Fibroblast of skin of scalp (primary cell): Measurements from ENCODE around the gene TPRG1L.

Experiments used
- DNase-seq: peaks from one replicate; pipeline ENCODE4 v3.0.0-alpha.2; 2013

Gene TPRG1L

DNA sequence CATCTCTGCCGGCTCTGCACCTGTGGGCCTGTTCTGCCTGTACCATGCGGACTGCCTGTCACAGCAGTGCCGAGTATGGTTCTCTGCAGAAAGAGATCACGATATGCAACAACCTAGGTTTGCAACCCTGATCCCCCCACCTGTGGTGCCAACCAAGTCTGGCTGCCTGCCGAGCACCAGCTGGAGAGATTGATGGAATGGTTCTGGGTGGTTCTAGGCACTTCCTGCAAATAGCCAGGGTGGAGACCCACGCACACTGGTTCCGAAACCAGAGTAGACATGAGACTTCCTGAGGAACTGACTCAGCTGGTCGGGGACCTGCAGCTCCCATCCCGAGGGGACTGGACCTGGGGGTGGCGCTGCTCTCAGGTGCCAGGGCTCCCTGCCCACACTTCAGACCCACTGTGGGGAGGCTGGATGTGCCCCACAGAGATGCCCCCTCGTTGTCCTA is 5.4 kb downstream of the TPRG1L start:
- no peak for DNase-seq

- DNase-seq: no peak
Measured at GRCh38 chr1:3630914-3631313, 6.1 kb downstream of the TPRG1L start.

DNA sequence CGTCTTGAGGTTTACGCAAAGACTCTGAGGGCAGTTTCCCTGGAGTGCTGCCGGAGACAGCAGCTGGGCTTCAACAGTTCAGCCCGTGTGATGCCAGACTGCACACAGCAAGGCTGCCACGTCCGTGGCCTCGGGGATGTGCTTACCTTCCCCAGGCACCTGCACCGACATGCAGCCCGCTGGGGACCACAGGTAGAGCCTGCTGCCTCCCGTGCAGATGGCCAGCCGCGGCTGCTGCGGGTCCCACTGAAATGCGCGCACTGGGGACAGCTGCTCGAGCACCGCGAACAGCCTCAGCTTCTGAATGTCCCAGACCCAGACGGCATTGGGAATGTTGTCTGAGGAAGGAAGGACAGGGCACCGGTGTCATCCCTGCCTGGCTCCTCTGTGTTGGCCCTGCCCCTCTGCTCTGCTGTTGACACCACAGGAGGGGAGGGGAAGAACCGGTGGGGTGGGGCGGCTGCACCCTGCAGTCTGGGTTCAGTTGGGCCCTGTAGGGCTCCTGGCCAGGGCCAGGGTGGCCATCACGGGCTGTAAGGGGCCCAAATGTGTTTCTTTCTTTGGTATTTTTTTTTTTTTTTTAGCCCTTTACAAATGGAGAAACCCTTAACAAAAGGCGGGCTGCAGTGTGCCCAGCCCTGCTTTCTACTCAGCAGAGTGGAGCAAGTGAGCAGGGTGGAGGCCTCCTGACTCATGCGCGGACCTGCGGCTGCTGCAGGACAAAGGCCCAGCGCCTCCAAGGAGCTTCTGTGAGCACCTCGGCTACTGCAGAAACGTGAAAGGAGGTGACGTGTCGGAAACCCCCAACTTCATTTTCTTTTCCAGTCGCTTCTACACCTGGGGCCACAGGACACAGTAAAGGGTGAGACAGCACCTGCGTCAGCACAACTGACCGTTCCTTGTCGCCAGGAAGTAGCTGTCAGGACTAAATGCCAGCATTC is 6.8 kb downstream of the TPRG1L start:
- no peak for DNase-seq

DNA sequence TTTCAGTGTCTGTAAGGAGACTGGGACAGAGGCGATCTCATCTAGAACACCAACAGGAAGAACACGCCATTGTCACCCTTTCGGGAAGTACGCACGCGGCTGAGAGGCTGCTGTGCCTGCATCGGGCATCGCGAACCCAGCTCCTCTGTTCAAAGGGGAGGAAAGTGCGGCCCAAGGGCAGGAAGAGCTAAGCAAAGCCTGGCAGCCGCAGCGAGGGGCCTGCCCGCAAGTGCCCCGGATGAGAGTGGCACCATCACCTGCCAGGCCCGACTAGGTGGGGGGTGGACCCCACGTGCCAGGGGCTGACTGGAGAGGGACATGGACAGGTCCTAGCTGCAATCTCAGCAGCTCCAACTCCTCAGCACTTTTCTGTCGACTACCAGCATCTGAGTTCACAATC is 7.5 kb downstream of the TPRG1L start:
- DNase-seq: no peak

DNA sequence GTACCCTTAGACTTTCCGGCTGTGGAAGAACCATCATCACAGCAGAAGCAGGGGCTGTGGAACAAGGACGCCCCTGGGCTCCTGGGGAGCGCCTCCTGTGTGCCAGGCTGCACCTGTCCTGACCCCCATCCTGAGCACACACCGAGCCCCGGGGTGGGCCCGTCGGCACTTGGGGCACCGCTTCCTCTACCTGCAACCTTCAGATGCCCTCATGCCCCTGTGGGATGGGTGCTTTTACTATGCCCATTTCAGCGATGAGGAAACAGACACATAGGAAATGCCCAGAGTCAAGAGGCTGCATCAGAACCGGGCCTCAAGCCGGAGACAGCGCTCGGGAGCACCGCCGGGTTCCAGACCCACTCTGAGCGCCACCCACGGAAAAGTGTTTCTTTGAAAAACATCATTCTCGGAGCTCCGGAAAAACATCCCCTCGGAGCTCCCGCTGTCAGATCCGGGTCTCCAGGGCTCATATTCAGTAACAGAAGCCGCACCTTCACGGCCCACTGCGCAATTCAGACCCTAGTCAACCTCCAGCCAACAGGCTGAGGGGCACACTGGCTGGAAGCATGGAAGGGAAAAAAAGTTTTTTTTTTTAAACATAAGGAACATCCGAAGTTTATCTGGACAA is 8.0 kb downstream of the TPRG1L start:
- DNase-seq: no peak

- DNase-seq: no peak
Measured at GRCh38 chr1:3633344-3634058, 8.7 kb downstream of the TPRG1L start.

GRCh38 chr1:3634059-3634800 is 9.4 kb downstream of the TPRG1L start:
- DNase-seq: no peak

DNA sequence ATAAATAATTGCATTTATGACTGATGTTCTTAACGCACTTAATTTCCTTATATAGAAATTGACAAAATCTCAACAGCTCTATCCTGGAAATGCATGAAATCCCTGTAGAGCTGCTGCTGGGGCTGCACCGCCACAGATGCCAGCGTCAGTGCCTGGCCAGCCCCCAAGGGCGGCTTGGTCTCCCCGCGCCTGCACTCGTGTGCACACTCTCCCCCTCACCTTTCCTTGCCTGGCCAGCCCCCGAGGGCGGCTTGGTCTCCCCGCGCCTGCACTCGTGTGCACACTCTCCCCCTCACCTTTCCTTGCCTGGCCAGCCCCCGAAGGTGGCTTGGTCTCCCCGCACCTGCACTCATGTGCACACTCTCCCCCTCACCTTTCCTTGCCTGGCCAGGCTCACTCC is 11.3 kb downstream of the TPRG1L start:
- no peak for DNase-seq

DNA sequence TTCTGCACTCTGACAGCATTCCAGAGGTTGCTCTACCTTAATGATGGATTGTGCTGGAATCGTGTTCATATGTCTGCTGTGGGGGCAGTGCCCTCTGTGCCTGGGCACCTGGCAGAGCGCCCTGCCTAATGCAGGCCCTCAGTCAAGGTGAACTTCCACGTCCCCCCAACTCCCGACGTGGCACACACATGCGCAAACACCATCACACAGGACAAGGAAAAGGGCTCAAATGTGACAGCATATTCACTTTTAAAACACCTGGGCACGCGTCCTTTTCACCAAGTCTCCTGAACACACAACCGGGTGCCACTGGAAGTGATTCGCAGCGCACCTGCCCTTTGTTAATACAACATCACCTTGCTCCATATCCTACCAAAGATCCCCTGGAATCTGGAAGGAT is 11.7 kb downstream of the TPRG1L start:
- DNase-seq: no peak

DNA sequence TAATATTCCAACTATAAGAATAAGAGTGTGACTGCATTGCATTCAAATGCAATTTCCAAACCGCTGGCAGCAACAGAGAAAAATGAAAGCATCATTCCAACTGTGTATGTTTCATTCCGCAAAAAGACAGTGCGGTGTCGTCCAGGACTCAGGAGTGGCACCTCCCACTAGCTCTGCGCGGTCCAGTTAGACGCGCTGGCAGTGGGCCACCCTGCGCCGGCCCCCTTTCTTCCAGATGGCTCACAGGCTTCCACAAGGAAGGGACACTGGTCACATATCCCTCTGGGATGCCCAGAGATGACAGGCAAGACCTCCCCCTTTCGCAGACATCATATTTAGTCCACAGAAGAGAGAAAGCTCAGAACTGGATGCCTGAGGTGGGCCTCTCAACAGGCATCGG is 13.2 kb downstream of the TPRG1L start:
- no peak for DNase-seq

DNA sequence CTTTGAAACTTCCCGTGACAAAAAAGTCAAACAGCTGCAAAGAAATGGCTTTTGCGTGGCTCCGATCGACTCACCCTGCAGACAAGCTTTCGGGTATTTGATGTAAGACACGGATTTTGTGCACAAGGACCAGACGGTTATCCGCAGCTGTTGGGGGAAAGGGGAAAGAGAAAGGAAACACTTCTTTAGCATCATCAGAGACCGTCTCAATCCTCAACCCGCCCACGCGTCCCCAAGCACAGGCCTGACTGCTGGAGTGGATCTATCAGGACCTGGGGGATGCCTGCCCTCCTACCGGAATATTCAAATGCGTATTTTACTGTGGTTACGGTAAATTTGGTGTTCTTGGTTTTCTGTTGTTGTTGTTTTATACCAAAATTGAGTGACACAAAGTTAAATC is 13.9 kb downstream of the TPRG1L start:
- DNase-seq: no peak

- DNase-seq: no peak
Measured at GRCh38 chr1:3639397-3639911, 14.6 kb downstream of the TPRG1L start.

- no peak for DNase-seq
Measured at GRCh38 chr1:3640121-3640837, 15.5 kb downstream of the TPRG1L start.

DNA sequence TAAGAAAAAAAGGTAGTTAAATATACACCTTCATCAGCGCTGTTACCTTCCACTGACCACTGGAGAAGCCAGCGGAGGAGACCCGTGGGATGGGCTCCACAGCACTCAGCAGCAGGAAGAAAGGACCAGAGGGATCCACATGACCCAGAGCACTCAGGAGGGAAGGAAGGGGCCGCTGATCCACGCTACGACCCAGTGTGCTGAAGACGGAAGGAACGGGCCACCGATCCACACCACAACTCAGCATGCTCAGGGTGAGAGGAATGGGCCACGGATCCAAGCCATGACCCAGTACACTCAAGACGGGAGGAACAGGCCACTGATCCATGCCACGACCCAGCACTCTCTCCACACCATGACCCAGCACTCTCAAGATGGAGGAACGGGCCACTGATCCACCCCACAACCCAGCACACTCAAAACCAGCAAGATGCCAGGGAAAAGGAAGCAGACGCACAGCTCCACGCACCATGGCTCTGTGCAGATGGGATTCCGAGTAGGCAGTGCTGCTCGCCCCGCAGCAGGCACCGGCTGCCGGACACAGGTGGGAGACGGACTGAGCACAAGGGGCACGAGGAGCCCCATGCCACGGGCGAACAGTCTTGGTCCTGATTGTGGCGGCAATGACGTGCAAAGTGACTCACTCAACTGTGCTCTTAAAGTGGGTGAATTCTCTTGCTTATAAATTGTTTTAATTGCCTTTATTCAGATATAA is 16.4 kb downstream of the TPRG1L start:
- DNase-seq: no peak

GRCh38 chr1:3641816-3642215 is 17.0 kb downstream of the TPRG1L start:
- DNase-seq: no peak

GRCh38 chr1:3642919-3643675 is 18.3 kb downstream of the TPRG1L start:
- DNase-seq: no peak

GRCh38 chr1:3644273-3644672 is 19.5 kb downstream of the TPRG1L start:
- no peak for DNase-seq

DNA sequence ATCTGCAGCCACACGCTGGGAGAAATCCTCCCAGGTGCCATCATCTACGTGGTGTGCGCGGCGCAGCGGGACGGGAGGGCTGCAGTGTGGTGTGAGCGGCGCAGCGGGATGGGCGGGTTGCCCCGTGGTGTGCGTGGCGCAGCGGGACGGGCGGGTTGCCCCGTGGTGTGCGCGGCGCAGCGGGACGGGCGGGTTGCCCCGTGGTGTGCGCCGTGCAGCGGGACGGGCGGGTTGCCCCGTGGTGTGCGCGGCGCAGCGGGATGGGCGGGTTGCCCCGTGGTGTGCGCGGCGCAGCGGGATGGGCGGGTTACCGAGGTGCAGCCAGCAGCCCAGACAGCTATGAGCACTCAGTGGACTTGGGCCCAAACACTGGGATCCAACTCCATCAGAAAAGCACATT is 20.4 kb downstream of the TPRG1L start:
- no peak for DNase-seq

- DNase-seq: no peak
Measured at GRCh38 chr1:3645666-3646355, 21.0 kb downstream of the TPRG1L start.

DNA sequence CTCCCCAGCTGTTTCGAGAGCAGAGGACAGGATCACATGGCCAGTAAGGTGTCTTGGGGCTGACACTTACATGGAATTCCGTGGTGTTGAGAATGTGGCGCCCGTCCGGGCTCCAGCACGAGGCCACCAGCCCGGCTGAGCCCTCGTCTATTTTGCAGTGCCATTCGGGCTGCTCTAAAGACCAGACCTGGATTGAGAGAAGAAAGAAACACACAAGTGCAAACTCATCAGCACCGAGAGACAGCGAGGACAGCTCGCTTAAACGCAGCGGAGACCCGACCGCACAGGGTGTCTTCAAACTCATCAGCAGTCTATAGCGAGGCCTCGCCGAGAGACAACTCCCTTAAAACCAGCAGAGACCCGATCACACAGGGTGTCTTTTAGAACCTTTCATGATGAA is 21.8 kb downstream of the TPRG1L start:
- no peak for DNase-seq
